Mucosa of stomach (tissue), 1 donor: ENCODE measurements around the gene PDXK.
A peak's percentile ranks its signal among the peaks of the same experiment; 100 is the strongest.

ENCODE experiments used
- H3K27me3 ChIP-seq: one replicate; pipeline ENCODE4 v1.7.0; 2013; ENCODE audit warnings: mild to moderate bottlenecking, low read length; ENCODE audit not compliant: control insufficient read depth, insufficient read depth
- H3K36me3 ChIP-seq: one replicate; pipeline ENCODE4 v1.7.0; 2013; ENCODE audit warnings: low read length; ENCODE audit not compliant: control insufficient read depth, insufficient read depth
- H3K4me1 ChIP-seq: one replicate; pipeline ENCODE4 v1.7.0; 2013; ENCODE audit warnings: mild to moderate bottlenecking, low read length; ENCODE audit not compliant: control insufficient read depth, insufficient read depth
- H3K4me3 ChIP-seq: one replicate; pipeline ENCODE4 v1.7.0; 2013; ENCODE audit warnings: low read length
- H3K9ac ChIP-seq: one replicate; pipeline ENCODE4 v1.7.0; 2013; ENCODE audit warnings: mild to moderate bottlenecking, low read length, moderate library complexity
- H3K9me3 ChIP-seq: one replicate; pipeline ENCODE4 v1.7.0; 2013; ENCODE audit warnings: mild to moderate bottlenecking, low read length, moderate library complexity; ENCODE audit not compliant: control insufficient read depth
- donor health status: Pancreatic carcinoma.

Gene PDXK

GRCh38 chr21:43764576-43765495 is 45.9 kb downstream of the PDXK start:
- peaks cover 22% of the 10 kb centered on the region for H3K4me1 ChIP-seq
- H3K4me3 ChIP-seq = no peak overlapping the region
- no peaks in the 10 kb centered on the region for H3K27me3 ChIP-seq
- no peak overlapping the region for H3K9ac ChIP-seq
- no peaks in the 10 kb centered on the region for H3K36me3 ChIP-seq
- H3K9me3 ChIP-seq = no peaks in the 10 kb centered on the region

GRCh38 chr21:43766734-43767497 is 48.0 kb downstream of the PDXK start:
- Histone ChIP-seq H3K4me1 (peaks cover 22% of the 10 kb centered on the region), H3K27me3 (no peaks in the 10 kb centered on the region), H3K36me3 (no peaks in the 10 kb centered on the region), H3K9me3 (no peaks in the 10 kb centered on the region), H3K9ac (no peak overlapping the region), H3K4me3 (no peak overlapping the region)

GRCh38 chr21:43767498-43767983 is 48.6 kb downstream of the PDXK start:
- Histone ChIP-seq H3K36me3 (no peaks in the 10 kb centered on the region), H3K4me3 (no peak overlapping the region), H3K4me1 (peaks cover 22% of the 10 kb centered on the region), H3K9me3 (no peaks in the 10 kb centered on the region), H3K27me3 (no peaks in the 10 kb centered on the region), H3K9ac (peak overlapping the region; percentile 26)

- H3K4me1 ChIP-seq = peaks cover 22% of the 10 kb centered on the region
- H3K9ac ChIP-seq = peak overlapping the region; percentile 26
- H3K4me3 ChIP-seq = no peak overlapping the region
- no peaks in the 10 kb centered on the region for H3K27me3 ChIP-seq
- H3K36me3 ChIP-seq = peaks cover 3% of the 10 kb centered on the region
- H3K9me3 ChIP-seq = no peaks in the 10 kb centered on the region
These were observed 49.3 kb downstream of the PDXK start for GRCh38 chr21:43767984-43768867.

GRCh38 chr21:43768868-43769167 is 49.9 kb downstream of the PDXK start:
- peaks cover 22% of the 10 kb centered on the region for H3K4me1 ChIP-seq
- H3K9ac ChIP-seq = no peak overlapping the region
- no peaks in the 10 kb centered on the region for H3K27me3 ChIP-seq
- no peaks in the 10 kb centered on the region for H3K9me3 ChIP-seq
- no peak overlapping the region for H3K4me3 ChIP-seq
- peaks cover 8% of the 10 kb centered on the region for H3K36me3 ChIP-seq

- Histone ChIP-seq H3K4me3 (no peak overlapping the region), H3K9ac (no peak overlapping the region), H3K9me3 (no peaks in the 10 kb centered on the region), H3K27me3 (no peaks in the 10 kb centered on the region), H3K36me3 (peaks cover 9% of the 10 kb centered on the region), H3K4me1 (peaks cover 23% of the 10 kb centered on the region)
These were observed 50.5 kb downstream of the PDXK start for GRCh38 chr21:43769325-43769958.

GRCh38 chr21:43770066-43770655 is 51.2 kb downstream of the PDXK start:
- H3K4me3 ChIP-seq = no peak overlapping the region
- H3K27me3 ChIP-seq = no peaks in the 10 kb centered on the region
- peaks cover 11% of the 10 kb centered on the region for H3K36me3 ChIP-seq
- H3K4me1 ChIP-seq = peaks cover 30% of the 10 kb centered on the region
- no peak overlapping the region for H3K9ac ChIP-seq
- no peaks in the 10 kb centered on the region for H3K9me3 ChIP-seq

GRCh38 chr21:43771199-43771675 is 52.3 kb downstream of the PDXK start:
- Histone ChIP-seq H3K9ac (no peak overlapping the region), H3K27me3 (no peaks in the 10 kb centered on the region), H3K9me3 (no peaks in the 10 kb centered on the region), H3K36me3 (peaks cover 11% of the 10 kb centered on the region), H3K4me1 (peaks cover 31% of the 10 kb centered on the region), H3K4me3 (no peak overlapping the region)

GRCh38 chr21:43771698-43772424 is 52.9 kb downstream of the PDXK start:
- H3K27me3 ChIP-seq = no peaks in the 10 kb centered on the region
- no peak overlapping the region for H3K9ac ChIP-seq
- peaks cover 28% of the 10 kb centered on the region for H3K4me1 ChIP-seq
- H3K4me3 ChIP-seq = no peak overlapping the region
- H3K36me3 ChIP-seq = peaks cover 11% of the 10 kb centered on the region
- no peaks in the 10 kb centered on the region for H3K9me3 ChIP-seq

- peaks cover 11% of the 10 kb centered on the region for H3K36me3 ChIP-seq
- no peak overlapping the region for H3K9ac ChIP-seq
- no peaks in the 10 kb centered on the region for H3K9me3 ChIP-seq
- no peak overlapping the region for H3K4me3 ChIP-seq
- H3K27me3 ChIP-seq = no peaks in the 10 kb centered on the region
- H3K4me1 ChIP-seq = peaks cover 23% of the 10 kb centered on the region
These were observed 53.5 kb downstream of the PDXK start for GRCh38 chr21:43772425-43772821.
